ENCODE data around the gene AKAP10.
"Not testable (repeated sequence)": the region's sequence is repeated elsewhere in the genome, so short reads cannot be mapped to it uniquely, and the experiment has no call there.

AKAP10 gene

DNA sequence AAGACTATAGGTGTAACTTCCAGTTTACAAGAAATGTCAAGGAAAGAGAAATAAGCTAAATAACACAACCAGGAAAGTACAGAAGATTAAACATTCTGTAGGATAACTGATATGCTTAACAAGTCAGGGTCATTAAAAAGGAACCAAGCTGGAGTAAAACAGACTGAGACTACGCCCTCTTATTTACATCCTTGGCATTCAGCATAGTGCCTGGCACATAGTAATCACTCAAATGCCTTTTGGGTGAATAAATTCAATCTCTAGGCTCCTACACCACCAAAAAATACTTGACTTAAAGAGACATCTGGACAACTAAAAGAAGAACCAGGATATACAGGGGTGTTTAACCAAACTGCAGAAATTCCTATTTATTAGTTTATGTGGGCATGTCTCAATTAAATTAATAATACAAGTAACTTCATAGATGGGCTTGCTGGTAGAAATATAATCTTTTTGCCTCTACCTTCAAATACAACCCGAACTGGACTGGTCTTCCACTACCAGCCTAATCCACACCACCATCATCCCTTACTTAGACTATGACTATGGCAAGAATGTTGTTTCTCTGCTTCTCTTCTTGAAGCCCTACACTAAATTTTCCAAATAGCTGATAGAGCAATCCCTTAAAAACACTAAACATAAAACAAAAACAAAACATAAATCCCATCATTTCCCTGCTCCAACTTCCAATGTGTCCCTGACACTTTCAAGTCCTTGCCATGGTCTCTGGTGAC lies 62.2 kb downstream of the AKAP10 start:
- no peak for DNase-seq

DNA sequence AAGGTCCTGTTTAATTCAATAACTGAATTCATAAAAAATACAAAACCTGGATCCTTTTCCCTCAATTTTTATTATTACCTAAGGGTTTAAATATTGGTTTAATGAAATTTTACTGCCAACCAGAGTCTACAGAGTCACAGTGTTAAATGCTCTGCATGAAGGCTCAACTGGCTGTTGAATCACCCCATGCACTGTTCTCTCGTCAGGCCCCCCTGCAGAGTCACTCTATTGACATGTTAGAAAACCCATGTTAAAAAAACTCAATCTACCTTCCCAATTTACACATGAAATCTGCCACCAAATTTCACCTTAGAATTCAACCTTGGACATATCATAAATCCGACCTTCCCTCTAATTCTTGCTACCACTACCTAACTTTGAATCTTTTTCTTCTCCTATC lies 66.6 kb downstream of the AKAP10 start:
- DNase-seq, result no peak

DNA sequence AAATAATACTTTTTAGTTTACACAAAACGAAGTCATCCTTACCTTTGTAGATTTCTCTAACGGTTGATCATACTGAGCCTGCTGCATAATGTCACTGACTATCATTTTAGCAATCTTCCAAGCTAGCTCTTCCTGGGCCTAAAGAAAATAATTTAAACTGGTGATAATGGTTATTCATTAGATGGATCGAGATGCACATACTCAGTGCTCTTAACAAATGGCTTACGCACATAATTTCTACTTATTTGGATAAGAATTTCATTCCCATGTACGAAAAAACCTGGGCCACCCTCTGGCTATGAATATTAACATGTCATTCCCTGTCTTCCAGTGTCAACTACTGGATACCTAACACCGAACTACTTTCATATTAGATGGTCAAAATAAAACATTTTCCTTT lies 68.5 kb downstream of the AKAP10 start:
- DNase-seq, result no peak

DNA sequence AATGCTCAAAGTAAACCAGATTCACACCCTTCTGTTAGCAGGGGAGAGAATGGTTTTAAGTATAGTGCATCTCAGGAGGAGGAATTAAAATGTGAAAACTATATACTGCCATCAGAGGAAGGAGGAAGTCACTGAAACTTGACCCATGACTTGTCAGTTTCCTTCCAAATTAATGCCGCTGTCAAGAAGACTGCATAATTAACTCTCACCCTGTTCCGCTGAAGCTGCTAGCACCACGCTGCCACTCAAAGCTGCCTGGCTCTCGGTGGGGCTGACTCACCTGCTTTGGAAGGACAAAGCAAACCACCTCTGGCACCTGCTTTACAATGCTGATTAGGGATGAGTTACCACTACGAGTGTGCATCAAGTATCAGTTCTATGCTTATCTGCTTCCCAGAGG lies 72.1 kb downstream of the AKAP10 start:
- DNase-seq, result peak; percentile 33 to 74 (median 66)

DNA sequence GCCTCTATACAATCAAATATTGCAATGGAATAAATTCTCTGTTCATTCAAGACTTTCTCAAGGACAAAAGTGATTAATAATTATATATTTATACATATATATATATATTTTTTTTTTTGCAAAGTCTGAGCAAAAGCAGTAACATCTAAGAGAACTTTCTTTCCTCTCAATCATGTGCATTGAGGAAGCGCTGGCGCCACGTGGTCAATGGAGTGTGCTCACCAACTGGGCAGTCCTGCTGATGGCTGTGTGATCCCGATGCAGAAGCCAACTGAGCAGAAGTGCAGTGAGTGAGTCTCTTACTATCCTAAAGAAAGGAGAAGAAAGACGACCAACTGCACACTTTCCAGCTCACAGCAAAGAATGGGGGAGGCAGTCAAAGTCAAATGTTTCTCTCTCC lies 72.7 kb downstream of the AKAP10 start:
- peak; percentile 91 to 95 (median 94) for DNase-seq

DNA sequence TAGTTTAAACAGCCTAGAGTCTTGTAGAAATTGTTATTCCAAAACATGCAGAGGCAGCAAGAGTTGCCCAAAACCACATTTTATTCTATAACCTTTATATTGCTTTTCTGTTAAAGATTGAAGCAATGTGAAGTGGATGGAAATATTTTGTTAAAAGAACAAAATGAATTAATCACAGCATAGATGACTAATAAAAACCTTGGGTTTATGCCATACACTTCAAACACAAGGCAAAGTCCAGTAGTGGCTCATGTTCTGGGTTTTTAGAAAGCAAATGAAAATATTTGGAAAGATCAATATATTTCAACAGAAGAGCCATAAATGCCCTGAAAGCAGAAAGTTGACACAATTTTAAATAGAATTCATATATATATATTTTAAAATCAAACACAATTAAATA lies 73.2 kb downstream of the AKAP10 start:
- no peak for DNase-seq

DNA sequence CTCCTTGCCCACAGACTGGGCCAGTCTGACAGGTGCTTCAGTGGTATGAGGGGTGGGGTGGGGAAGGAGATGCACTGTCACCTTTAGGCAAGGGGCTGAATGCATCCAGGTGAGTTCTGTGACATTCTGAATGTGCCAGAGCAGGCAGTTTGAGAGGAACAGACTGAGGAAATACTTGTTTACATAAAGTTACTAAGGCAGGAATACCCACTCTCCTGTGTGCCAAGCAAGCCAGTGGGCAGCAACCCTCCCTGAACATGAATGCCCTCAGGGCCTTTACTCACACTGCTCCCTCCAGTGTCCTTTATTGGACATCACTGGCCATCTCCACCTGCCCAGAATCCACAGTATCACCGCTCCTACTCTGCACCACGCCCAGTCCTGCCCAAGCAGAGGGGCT lies 76.8 kb downstream of the AKAP10 start:
- DNase-seq, result no peak

DNA sequence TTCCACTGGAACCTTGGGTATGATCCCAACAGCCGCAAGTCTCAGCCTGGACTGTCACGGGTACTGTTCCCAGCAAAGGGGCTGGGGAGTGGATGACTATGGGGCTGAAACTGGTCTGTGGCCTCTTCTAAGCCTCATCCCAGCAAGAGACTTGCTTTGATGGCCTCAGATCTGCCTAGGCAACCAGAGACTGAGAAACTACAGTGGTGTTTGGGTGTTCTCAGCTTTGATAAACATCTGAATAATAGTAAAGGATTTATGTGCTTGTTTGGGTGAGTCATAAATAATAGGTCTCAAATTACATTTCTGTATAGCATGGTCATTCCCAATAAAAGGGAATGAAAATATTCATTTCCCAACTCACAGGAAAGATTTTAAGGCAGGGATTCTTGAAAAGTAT lies 79.7 kb downstream of the AKAP10 start:
- no peak for DNase-seq

DNA sequence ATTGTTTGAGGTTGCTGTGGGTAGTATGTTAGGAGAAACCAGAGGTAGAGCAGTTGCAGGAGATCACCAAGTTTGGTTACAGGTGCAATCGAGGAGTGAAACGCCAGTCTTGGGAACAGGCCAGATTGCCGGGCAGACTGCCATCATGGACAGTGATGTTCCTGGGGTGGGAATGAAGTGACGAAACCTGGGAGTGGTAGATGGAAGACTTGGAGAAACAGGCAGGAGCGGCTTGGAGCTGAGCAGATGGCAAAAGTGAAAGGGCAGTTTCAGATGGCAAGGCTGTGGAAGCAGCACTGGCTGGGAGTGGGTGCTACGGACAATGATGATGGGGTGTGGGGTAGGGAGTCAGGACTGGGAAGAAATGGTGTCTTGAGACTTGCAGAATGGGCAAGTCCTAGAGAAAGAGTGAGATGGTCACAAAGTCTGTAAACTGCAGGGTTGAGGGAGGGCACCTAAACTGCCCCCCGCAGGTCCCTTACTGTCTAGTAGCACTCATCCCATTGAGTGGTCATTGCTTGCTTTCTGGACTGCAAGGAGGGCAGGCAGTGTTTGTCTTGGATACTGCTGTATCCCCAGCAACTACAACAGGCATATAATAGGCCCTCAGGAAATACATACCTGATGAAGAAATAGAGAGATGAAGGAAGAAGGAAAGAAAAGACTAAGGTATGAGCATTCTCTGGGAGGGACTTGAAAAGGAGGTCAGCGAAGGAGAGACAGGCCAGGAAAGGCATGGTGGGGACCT lies 80.4 kb downstream of the AKAP10 start:
- no peak for DNase-seq

DNA sequence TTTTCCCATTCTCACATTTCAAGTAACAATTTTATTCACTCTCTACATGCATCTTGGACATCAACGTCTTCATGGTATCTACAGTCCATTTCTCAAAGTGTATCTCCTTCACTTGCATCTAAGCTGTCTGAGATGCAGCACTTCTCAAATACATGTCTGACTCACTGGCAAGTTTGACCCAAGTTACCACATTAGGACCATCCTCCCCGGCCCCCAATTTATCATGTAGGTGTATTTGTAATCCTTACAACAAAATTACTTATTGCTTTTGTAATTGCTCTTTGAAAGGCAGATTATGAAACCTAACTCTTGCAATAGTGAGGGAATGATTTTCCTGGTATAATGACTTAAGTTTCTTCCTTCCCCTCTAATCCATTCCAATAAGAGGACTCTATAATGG lies 80.9 kb downstream of the AKAP10 start:
- DNase-seq, result no peak

DNA sequence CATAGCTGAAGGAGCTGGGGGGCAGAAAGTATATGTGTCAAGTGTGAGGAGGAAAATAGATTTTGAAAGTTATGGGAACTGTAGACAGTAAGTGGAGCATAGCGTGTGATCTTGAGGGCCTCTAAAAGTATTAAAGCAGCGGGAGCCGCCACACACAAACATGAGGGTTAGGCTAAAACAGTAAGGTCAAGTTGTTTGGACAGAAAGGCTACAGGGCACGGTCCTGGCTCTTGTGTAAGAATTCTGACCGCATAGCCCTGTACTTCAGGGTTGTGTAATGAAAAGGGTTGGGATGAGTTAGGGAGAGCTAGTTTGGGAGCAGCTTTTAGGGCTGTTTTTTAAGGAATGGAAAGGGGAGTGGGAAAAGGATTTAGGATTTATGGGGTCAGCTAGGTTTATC lies 87.1 kb downstream of the AKAP10 start:
- not testable (repeated sequence) for DNase-seq

DNA sequence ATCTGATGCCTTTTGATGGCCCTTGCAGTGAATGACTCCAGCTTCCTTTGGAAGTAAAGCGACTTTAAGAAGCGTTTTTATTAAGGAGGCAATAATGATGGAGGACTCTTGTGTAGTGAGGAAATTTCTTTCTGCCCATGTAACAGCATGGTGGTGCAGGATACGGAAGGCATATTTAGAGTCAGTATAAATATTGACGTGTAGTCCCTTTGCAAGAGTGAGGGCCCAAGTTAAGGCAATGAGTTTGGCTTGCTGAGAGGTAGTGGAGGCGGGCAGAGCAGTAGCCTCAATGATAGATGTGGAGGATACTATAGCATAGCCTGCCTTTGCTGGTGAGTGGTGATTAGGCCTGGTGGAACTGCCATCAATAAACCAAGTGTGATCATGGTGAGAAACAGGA lies 87.6 kb downstream of the AKAP10 start:
- DNase-seq, result not testable (repeated sequence)

DNA sequence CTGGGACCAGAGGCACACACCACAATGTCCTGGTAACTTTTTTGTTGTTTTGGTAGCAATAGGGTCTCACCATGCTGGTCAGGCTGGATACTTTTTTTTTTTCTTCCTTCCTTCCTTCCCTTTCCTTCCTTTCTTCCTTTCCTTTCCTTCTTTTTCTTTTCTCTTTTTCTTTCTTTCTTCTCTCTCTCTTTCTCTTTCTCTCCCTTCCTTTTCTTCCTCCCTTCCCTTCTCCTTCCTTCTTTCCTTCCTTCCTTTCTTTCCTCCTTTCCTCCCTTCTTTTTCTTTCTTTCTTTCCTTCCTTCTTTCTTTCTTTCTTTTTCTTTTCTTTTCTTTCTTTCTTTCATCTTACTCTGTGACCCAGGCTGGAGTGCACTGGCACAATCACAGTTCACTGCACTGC lies 91.5 kb downstream of the AKAP10 start:
- DNase-seq, result no peak

DNA sequence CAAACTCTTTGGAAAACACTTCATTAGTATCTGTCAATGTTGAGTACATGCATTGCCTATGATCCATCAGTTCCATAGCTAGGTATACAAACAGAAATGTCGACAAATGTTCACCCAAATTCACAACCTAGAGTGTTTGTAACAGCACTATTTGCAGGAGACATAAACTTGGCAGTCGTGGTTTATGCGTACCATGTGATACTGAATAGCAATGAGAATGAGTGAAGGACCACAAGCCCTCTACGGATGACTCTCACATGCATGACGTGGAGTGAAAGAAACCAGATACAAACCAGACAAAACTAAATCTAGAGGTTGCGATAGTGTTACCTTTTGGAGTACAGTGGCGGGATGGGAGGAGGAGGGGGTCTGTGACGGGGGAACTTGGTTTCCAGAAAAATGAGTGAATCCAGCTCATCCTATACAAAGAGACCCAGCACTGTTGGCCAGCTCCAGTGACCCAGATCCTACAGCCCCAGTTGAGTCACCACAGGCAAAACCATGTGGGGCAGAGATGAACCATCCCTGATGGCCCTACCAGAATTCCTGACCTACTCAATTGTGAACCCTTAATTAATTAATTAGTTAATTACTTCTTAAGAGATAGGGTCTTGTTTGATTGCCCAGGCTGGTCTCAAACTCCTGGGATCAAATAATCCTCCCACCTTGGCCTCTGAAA lies 94.0 kb downstream of the AKAP10 start:
- DNase-seq, result no peak

DNA sequence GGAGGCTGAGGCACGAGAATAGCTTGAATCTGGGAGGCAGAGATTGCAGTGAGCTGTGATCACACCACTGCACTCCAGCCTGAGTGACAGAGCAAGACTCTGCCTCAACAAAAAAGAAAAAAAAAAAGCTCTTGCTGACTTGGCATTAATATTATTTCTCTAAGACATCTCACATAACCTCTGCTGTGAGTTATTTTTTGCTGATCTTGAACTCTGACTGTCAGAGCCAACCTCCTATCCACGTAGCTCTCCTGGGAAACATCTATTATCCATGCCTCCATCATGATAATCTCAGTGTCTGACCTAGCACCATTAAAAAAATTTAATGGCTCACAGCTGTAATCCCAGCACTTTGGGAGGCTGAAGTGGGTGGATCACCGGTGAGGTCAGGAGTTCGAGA lies 97.2 kb downstream of the AKAP10 start:
- DNase-seq, result peak in 2 of 4 experiments; percentile 27 to 42

DNA sequence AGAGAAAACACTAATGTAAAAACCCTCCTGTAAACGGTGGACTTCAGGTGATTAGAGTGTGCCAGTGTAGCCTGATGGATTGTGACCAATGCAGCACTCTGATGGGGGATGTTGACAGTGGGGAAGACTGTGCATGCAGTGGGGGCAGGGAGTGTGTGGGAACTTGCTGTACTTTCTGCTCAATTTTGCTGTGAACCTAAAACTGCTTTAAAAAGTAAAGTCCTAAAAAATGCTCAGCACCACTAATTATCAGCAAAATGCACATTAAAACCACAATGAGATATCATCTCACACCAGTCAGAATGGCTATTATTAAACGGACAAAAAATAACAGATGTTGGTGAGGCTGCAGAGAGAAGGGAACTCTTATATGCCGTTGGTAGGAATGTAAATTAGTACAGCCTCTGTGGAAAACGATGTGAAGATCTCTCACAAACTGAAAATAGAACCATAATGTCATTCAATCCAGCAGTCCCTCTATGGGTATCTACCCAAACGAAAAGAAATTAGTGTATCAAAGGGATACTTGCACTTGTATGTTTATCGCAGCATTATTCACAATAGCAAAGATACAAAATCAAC lies 100.2 kb downstream of the AKAP10 start:
- DNase-seq, result peak in 1 of 4 experiments; percentile 34

DNA sequence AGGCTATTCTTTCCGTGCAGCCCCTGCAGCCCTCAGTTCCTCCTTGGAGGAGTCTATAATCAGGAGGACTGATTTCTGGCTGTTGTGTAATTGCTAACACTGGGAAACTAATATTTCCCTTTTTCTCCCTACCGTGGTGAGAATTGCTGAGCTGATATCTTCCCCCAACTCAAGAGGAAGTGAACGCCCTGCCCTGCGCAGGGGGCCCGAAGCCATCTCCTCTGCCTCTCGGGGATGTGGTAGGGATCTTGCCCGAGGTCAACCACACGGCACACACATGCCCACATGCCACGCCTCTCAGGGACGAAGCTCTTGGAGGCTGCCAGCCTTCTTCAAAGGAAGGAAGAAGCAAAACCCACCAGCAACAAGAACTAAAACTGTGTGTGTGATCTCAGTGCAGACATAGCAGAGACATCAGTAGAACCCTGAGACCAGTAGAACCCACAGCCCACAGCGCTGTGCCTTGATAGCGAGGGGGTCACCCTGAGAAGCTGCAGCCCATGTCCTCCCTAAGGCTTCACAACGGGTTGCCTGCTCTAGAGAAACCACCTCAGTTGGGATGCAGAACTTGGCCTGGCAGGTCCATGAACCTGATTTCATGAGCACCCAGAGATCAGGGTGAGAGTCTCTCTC lies 101.0 kb downstream of the AKAP10 start:
- DNase-seq, result peak; percentile 94 to 97 (median 96)

DNA sequence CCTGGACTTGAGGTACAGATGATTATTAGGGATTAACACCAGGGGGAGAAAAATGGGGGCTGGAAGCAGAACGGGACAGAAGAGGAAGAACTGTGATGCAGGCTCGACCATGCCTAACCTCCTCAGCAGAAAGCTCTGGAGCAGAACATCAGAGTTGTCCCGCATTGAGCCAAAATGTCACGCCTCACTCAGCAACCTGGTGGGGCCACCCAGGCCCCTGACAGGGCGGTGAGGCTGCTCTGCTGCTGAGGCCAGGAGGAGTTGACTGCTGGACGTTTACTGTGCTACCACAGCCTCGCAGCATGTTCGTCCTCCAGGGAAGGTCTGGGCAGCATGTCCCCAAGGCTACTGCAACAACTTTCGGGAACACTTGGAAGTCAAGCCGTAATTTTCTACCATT lies 103.4 kb downstream of the AKAP10 start:
- DNase-seq, result no peak

DNA sequence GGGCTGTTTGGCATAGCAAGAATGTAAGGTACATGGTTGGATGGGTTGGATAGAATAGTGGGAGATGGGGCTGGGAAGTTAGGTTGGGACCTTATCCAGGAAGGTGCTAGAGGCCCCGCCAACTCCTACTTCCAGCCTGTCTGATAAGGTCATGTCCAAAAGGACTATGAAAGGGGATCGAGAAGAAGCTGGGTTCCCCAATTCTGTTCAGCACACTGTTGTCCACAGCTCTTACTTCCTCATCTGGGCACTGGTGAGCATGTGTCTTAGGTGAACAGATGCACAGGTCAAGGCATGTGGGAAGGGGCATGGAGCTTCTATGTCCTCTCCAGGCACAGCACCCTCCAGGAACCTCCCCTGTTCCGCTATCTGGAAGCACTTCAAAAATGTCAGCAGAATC lies 104.3 kb downstream of the AKAP10 start:
- DNase-seq, result peak; percentile 33 to 67 (median 64)

DNA sequence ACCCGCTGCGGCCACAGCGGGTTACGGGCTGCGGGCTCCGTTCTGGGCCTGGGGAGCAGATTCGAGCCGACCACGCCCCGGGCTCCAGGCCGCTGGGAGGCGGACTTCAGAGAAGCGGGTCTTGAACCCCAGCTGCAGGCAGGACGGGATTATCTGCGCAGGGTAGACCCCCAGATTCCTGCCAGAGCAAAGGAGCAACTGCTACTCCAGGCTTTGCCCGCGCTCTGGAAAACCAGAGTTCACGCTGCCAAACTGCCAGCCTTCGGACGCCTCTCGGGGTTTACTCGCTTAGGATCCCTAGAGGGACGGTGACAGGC lies 109.6 kb downstream of the AKAP10 start:
- DNase-seq, result no peak

DNA sequence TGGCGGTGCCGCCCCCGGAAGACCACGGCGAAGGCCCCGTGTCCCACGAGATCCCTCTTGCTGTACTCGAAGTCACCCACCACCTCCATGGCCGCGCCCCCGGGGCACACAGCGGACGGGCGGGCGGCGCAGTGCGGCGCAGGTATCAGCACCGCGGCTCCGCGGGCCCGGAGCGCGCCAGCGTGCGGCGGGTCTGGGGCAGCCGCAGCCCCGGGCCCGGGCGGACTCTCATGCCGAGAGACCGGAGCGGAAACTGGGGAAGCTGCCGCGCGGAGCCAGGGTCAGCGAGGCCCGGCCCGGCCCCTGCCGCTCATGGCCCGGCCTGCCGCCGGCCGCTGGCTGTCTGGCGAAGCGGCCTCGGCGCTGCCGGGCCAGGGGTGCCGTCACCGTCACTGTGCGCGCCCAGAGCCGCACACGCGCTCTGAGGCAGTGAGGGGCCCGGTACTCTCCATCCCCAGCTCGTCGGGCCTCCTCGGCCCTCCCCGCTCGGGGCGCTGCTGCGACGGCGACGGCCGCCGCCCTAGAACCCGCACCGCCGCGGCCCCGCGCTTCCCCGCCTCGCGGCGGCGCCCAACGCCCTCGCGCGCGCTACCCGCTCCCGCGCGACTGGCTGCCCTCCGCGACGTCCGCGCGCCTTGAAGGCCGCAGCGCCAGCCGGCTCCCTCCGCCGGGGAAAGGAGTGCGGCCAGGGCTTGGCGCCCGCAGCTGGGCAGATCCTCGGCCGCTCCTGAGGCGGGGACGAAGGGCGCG lies 110.1 kb downstream of the AKAP10 start, which contains the start of gene ULK2:
ULK2 (minus strand) TSS at position 608 of the 750 bp plus-strand sequence; CDS start at position 89, 519 bp downstream.
- DNase-seq, result peak; percentile 80 to 94 (median 88)

DNA sequence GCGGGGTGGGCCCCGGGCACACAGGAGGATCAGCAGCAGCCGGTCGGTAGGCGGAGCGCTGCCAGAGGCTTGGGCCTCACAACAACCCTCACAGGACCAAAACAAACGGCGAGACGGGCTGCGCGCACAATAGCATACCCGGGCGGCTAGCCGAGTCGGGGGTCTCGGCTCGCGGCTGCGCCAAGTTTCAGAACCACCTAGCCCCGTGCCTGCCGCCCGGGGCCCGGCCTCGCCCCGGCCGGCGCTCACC lies 110.6 kb downstream of the AKAP10 start:
- peak; percentile 62 to 82 (median 72) for DNase-seq

Measured in suppressor macrophage (primary cell).